ENCODE data around the gene CXCL17.
"Not testable (repeated sequence)": the region's sequence is repeated elsewhere in the genome, so short reads cannot be mapped to it uniquely, and the experiment has no call there.

CXCL17 gene

GRCh38 chr19:42465827-42466280 lies 23.1 kb upstream of the CXCL17 start:
- Histone ChIP-seq H3K9me3 (ENCODE audit: control insufficient read depth, insufficient read depth, low read length) (no peaks in the 10 kb centered on the region), H3K36me3 (ENCODE audit: control insufficient read depth, insufficient read depth, low read length) (no peaks in the 10 kb centered on the region), H3K27me3 (ENCODE audit: control insufficient read depth, insufficient read depth, low read length) (no peaks in the 10 kb centered on the region), H3K4me3 (ENCODE audit: low read length) (no peak overlapping the region), H3K27ac (ENCODE audit: low read length) (no peak overlapping the region), H3K4me1 (ENCODE audit: control insufficient read depth, insufficient read depth, low read length) (no peaks in the 10 kb centered on the region)
- WGBS (ENCODE audit: insufficient coverage, insufficient read length): no CpG with 5 or more reads among the region's 5 CpGs
- no peak for DNase-seq (ENCODE audit: low read depth, low spot score)

- H3K9me3 ChIP-seq (ENCODE audit: control insufficient read depth, insufficient read depth, low read length): no peaks in the 10 kb centered on the region
- DNase-seq (ENCODE audit: low read depth, low spot score): no peak
- H3K36me3 ChIP-seq (ENCODE audit: control insufficient read depth, insufficient read depth, low read length): no peaks in the 10 kb centered on the region
- no peaks in the 10 kb centered on the region for H3K27me3 ChIP-seq (ENCODE audit: control insufficient read depth, insufficient read depth, low read length)
- no peak overlapping the region for H3K27ac ChIP-seq (ENCODE audit: low read length)
- H3K4me3 ChIP-seq (ENCODE audit: low read length): no peak overlapping the region
- no peaks in the 10 kb centered on the region for H3K4me1 ChIP-seq (ENCODE audit: control insufficient read depth, insufficient read depth, low read length)
- WGBS (ENCODE audit: insufficient coverage, insufficient read length): no CpG with 5 or more reads among the region's 4 CpGs
These were observed 19.1 kb upstream of the CXCL17 start for GRCh38 chr19:42461700-42462324.

GRCh38 chr19:42461231-42461630 lies 18.5 kb upstream of the CXCL17 start:
- not testable (repeated sequence) for H3K36me3 ChIP-seq (ENCODE audit: control insufficient read depth, insufficient read depth, low read length); H3K4me1 ChIP-seq (ENCODE audit: control insufficient read depth, insufficient read depth, low read length); DNase-seq (ENCODE audit: low read depth, low spot score); H3K27ac ChIP-seq (ENCODE audit: low read length); H3K9me3 ChIP-seq (ENCODE audit: control insufficient read depth, insufficient read depth, low read length); H3K27me3 ChIP-seq (ENCODE audit: control insufficient read depth, insufficient read depth, low read length); H3K4me3 ChIP-seq (ENCODE audit: low read length)
- no CpG with 5 or more reads among the region's 8 CpGs for WGBS (ENCODE audit: insufficient coverage, insufficient read length)

GRCh38 chr19:42459926-42460325 lies 17.2 kb upstream of the CXCL17 start:
- H3K4me1 ChIP-seq (ENCODE audit: control insufficient read depth, insufficient read depth, low read length): no peaks in the 10 kb centered on the region
- WGBS (ENCODE audit: insufficient coverage, insufficient read length): no CpG with 5 or more reads among the region's 2 CpGs
- H3K4me3 ChIP-seq (ENCODE audit: low read length): no peak overlapping the region
- H3K36me3 ChIP-seq (ENCODE audit: control insufficient read depth, insufficient read depth, low read length): no peaks in the 10 kb centered on the region
- H3K27me3 ChIP-seq (ENCODE audit: control insufficient read depth, insufficient read depth, low read length): no peaks in the 10 kb centered on the region
- no peak for DNase-seq (ENCODE audit: low read depth, low spot score)
- no peak overlapping the region for H3K27ac ChIP-seq (ENCODE audit: low read length)
- H3K9me3 ChIP-seq (ENCODE audit: control insufficient read depth, insufficient read depth, low read length): no peaks in the 10 kb centered on the region

- H3K36me3 ChIP-seq (ENCODE audit: control insufficient read depth, insufficient read depth, low read length): no peaks in the 10 kb centered on the region
- no peaks in the 10 kb centered on the region for H3K9me3 ChIP-seq (ENCODE audit: control insufficient read depth, insufficient read depth, low read length)
- DNase-seq (ENCODE audit: low read depth, low spot score): no peak
- H3K4me1 ChIP-seq (ENCODE audit: control insufficient read depth, insufficient read depth, low read length): no peaks in the 10 kb centered on the region
- no peaks in the 10 kb centered on the region for H3K27me3 ChIP-seq (ENCODE audit: control insufficient read depth, insufficient read depth, low read length)
- no CpG with 5 or more reads among the region's 1 CpG for WGBS (ENCODE audit: insufficient coverage, insufficient read length)
- H3K4me3 ChIP-seq (ENCODE audit: low read length): no peak overlapping the region
- H3K27ac ChIP-seq (ENCODE audit: low read length): no peak overlapping the region
These were observed 12.9 kb upstream of the CXCL17 start for GRCh38 chr19:42455621-42456081.

GRCh38 chr19:42455086-42455485 lies 12.3 kb upstream of the CXCL17 start:
- Histone ChIP-seq H3K27me3 (ENCODE audit: control insufficient read depth, insufficient read depth, low read length) (no peaks in the 10 kb centered on the region), H3K36me3 (ENCODE audit: control insufficient read depth, insufficient read depth, low read length) (no peaks in the 10 kb centered on the region), H3K9me3 (ENCODE audit: control insufficient read depth, insufficient read depth, low read length) (no peaks in the 10 kb centered on the region), H3K4me1 (ENCODE audit: control insufficient read depth, insufficient read depth, low read length) (peaks cover 2% of the 10 kb centered on the region; the same call in 1 of the 2 replicates), H3K4me3 (ENCODE audit: low read length) (no peak overlapping the region), H3K27ac (ENCODE audit: low read length) (no peak overlapping the region)
- DNase-seq (ENCODE audit: low read depth, low spot score): no peak
- no CpG with 5 or more reads among the region's 2 CpGs for WGBS (ENCODE audit: insufficient coverage, insufficient read length)

- H3K4me1 ChIP-seq (ENCODE audit: control insufficient read depth, insufficient read depth, low read length): peaks cover 2% of the 10 kb centered on the region; the same call in 1 of the 2 replicates
- H3K27me3 ChIP-seq (ENCODE audit: control insufficient read depth, insufficient read depth, low read length): no peaks in the 10 kb centered on the region
- H3K36me3 ChIP-seq (ENCODE audit: control insufficient read depth, insufficient read depth, low read length): no peaks in the 10 kb centered on the region
- H3K9me3 ChIP-seq (ENCODE audit: control insufficient read depth, insufficient read depth, low read length): no peaks in the 10 kb centered on the region
- H3K4me3 ChIP-seq (ENCODE audit: low read length): no peak overlapping the region
- WGBS (ENCODE audit: insufficient coverage, insufficient read length): no CpG with 5 or more reads among the region's 4 CpGs
- H3K27ac ChIP-seq (ENCODE audit: low read length): no peak overlapping the region
- no peak for DNase-seq (ENCODE audit: low read depth, low spot score)
These were observed 9.8 kb upstream of the CXCL17 start for GRCh38 chr19:42452590-42452989.

GRCh38 chr19:42450314-42450934 lies 7.7 kb upstream of the CXCL17 start:
- Histone ChIP-seq H3K27ac (ENCODE audit: low read length) (no peak overlapping the region), H3K36me3 (ENCODE audit: control insufficient read depth, insufficient read depth, low read length) (no peaks in the 10 kb centered on the region), H3K27me3 (ENCODE audit: control insufficient read depth, insufficient read depth, low read length) (no peaks in the 10 kb centered on the region), H3K4me3 (ENCODE audit: low read length) (no peak overlapping the region), H3K4me1 (ENCODE audit: control insufficient read depth, insufficient read depth, low read length) (peaks cover 2% of the 10 kb centered on the region; the same call in 1 of the 2 replicates), H3K9me3 (ENCODE audit: control insufficient read depth, insufficient read depth, low read length) (no peaks in the 10 kb centered on the region)
- WGBS (ENCODE audit: insufficient coverage, insufficient read length): no CpG with 5 or more reads among the region's 3 CpGs
- peak; percentile 97 for DNase-seq (ENCODE audit: low read depth, low spot score)

- H3K9me3 ChIP-seq (ENCODE audit: control insufficient read depth, insufficient read depth, low read length); DNase-seq (ENCODE audit: low read depth, low spot score); H3K4me1 ChIP-seq (ENCODE audit: control insufficient read depth, insufficient read depth, low read length); H3K27me3 ChIP-seq (ENCODE audit: control insufficient read depth, insufficient read depth, low read length); H3K27ac ChIP-seq (ENCODE audit: low read length); H3K4me3 ChIP-seq (ENCODE audit: low read length); H3K36me3 ChIP-seq (ENCODE audit: control insufficient read depth, insufficient read depth, low read length): not testable (repeated sequence)
- no CpG with 5 or more reads among the region's 5 CpGs for WGBS (ENCODE audit: insufficient coverage, insufficient read length)
These were observed 5.6 kb upstream of the CXCL17 start for GRCh38 chr19:42448306-42448705.

GRCh38 chr19:42445948-42446347 lies 3.2 kb upstream of the CXCL17 start:
- WGBS (ENCODE audit: insufficient coverage, insufficient read length): no CpG with 5 or more reads among the region's 7 CpGs
- Histone ChIP-seq H3K4me3 (ENCODE audit: low read length) (no peak overlapping the region), H3K4me1 (ENCODE audit: control insufficient read depth, insufficient read depth, low read length) (peaks cover 2% of the 10 kb centered on the region; the same call in 1 of the 2 replicates), H3K9me3 (ENCODE audit: control insufficient read depth, insufficient read depth, low read length) (no peaks in the 10 kb centered on the region), H3K27me3 (ENCODE audit: control insufficient read depth, insufficient read depth, low read length) (no peaks in the 10 kb centered on the region), H3K36me3 (ENCODE audit: control insufficient read depth, insufficient read depth, low read length) (no peaks in the 10 kb centered on the region), H3K27ac (ENCODE audit: low read length) (no peak overlapping the region)
- DNase-seq (ENCODE audit: low read depth, low spot score): no peak
